GM18498 (cell line): Measurements from ENCODE around the gene SLC11A2.
"Not testable (repeated sequence)": the region's sequence is repeated elsewhere in the genome, so short reads cannot be mapped to it uniquely, and the experiment has no call there.

Experiments
- ATAC-seq: cut with Tn5 transposase; IDR thresholded peaks from one replicate; pipeline ENCODE4 v1.9.1; 2021; ENCODE audit warnings: mild to moderate bottlenecking, moderate library complexity; ENCODE audit not compliant: unreplicated experiment

The SLC11A2 gene

DNA sequence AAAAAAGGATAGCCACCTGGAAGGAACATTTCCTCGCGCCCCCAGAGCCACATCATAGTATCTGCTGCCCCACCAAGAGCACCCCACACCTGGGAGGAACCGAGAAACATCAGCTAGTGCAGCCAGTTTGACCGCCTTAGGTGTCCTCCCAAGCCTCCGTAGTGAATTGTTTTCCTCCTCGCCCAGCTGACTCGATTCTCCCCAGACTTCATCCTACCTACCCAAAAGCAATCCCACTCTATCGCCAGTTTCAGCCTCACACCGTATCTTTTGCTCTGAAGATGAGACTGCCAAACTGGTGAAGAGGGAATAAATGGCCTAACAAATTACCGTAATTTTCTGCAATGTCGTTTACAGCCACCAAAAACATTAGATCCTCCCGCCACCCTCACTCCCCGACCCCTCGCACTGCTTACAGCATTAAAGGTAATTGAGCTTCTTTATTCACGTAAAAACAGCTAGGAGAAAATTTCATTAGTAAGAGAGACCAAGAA lies 1.2 kb upstream of the SLC11A2 start:
- no peak for ATAC-seq

DNA sequence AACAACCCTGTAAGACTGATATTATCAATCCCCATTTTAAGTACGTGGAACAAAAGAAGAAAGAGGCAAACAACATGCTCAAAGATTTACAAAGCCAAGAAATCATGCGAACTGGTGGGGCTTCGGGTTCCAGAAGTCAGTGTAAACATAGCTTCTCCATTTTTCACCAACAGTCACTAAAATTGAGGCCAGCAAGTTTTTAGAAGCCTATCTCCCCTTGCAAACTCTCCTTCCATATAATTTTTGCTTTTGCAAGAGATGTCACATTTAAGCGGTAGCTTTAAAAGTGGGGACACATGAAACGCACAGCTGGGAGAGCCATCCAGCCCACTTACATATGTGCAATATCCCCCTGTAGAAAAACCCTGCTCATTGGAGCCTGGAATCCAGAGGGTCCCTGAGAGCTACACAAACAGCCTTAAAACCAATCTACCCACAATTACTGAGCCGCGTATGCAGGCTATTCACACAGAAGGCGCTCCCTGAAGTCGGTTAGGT lies 797 bp downstream of the SLC11A2 start:
- ATAC-seq, result no peak

DNA sequence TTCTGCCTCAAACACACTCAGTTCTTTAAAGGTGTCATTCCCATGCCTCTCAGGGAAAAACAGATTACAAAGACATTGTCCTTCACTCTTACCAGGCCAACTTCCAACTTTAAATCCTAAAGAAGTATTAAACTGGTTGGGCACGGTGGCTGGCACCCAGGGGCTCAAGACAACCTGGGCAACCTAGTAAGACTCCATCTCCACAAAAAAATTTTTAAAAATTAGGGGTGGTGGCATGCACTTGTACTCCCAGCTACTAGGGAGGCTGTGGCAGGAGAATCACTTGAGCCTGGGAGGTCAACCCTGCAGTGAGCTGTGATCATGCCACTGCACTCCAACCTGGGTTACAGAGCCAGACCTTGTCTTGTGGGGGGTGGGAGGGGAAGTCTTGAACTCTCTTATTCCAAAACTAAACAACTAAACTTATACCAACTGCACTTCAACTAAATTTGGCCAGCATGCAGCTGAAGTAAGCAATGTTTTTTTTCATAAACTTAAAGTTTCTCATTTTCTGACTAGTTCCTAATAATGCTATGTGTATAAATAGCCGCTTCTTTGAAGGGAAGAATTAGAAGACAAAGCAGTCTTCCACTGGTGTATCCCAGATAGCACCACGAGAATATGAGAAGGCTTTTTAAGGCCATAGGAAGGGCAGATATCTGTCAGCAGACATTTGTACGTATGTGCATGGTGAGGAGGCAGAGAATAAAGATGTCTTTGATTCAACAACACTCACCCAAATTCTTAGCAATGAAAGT lies 2.4 kb downstream of the SLC11A2 start:
- no peak for ATAC-seq

DNA sequence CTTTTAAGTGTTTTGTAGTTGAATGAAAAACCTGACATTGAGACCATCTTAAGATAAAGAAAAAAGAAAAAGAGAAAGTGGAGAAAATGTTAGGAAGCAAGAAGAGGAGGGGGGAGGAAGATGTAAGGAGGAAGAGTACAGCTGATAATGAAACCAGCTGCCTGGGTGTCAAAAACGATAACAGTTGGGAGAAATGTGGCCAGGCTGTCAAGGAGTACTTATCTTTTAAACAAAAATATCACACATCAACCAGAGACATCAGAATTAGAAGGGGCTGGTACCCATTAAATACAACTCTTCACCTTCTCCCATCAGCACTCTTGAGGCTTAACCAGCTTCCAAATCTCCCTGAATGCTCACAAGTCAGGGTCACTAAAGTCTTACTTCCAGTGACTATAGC lies 4.5 kb downstream of the SLC11A2 start:
- ATAC-seq, result no peak

DNA sequence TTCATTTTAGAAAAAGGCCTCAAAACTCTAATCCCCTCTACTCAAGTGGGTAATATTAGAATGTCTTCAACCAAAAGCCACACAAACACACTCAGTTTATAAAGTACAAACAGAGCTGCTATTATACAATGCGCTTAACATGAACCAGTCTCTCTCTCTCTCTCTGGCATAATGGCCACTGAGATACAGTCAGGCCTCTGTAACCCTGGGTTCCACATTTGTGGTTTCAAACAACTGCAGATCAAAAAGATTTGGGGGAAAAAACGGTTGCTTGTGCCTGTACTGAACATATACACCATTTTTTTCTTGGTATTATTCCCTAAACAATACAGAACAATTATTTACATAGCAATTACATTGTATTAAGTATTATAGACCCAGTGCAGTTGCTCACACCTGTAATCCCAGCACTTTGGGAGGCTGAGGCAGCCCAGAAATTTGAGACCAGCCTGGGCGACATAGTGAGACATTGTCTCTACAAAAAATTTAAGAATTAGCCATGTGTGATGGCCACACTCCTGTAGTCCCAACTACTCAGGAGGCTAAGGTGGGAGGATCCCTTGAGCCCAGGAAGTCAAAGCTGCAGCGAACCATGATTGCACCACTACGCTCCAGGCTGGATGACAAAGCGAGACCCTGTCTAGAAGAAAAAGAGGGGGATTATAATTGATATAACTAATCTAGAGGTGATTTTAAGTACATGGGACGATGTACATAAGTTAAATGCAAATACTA lies 5.6 kb downstream of the SLC11A2 start:
- no peak for ATAC-seq

DNA sequence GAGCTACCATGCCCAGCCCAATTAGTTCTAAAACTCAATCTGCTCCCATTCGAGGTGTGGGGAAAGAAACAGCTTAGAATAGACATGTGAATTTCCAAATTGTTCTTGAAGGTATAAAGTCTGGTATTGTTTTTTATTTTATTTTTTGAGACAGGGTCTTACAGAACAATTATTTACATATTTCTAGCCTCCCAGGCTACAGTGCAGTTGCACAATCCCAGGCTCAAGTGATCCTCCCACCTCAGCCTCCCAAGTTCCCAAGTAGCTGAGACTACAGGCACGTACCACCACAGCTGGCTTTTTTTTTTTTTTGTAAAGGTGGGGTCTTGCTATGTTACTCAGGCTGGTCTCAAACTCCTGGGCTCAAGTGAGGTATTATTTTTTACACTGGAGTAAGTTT lies 6.3 kb downstream of the SLC11A2 start:
- no peak for ATAC-seq

DNA sequence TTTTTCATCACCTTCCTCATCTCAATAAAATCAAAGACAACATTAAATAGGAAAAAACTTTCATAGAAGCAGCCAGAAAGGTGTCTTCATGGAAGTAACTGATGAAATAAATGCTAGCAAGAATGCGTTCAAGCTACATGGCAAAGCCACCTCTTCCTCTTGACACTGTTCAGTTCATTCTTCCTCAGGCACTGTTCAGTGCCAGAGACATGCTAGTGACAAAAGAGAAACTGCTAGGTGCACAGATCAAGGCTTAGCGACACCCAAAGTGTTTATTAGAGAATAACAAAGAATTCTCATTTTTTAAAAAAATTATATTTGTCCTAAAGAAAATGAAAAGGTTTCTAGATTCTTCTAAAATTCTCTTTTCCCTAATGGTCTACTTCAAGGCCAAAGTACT lies 7.2 kb downstream of the SLC11A2 start:
- ATAC-seq, result no peak

DNA sequence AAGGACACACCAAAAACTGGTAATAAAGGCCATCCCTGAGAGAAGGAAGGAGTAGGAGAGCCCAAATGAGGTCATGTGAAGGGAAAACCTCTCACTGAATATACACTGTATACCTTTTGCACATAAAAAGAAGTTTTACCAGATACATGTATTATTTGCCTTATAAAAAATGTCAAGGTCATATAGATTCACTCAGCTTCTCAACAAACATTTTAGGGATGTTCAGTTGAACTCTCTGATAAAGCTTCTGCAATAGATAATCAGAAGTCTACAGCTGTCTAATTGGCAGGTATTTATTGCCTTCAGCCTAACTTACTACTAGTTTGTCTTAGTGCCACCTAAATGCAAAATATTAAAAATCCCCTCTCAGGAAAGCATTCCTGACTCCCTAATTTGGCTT lies 8.7 kb downstream of the SLC11A2 start:
- no peak for ATAC-seq

DNA sequence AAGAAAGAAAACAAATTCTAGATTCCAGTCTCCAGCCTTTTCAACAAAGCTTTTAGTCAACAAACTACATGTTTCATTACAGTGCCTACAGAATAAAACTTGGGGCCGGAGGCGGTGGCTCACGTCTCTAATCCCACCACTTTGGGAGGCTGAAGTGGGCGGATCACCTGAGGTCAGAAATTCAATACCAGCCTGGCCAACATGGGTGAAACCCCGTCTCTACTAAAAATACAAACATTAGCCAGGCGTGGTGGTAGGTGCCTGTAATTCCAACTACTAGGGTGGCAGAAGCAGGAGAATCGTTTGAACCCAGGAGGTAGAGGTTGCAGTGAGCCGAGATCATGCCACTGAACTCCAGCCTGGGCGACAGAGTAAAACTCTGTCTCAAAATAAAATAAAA lies 11.7 kb downstream of the SLC11A2 start:
- not testable (repeated sequence) for ATAC-seq

DNA sequence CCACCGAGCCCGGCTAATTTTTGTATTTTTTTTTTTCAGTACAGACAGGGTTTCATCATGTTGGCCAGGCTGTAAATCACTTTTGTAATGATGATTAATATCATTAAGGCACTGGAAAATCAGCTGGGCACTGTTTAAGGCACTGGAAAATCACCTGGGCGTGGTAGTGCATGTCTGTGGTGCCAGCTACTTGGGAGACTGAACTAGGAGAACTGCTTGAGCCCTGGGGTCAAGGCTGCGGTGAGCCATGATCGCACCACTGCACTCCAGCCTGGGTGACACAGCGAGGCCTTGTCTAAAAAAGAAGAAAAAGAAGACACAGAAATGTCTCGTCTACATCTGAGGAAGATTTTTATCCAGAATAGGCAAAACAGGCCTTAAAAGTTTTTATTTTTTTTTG lies 12.7 kb downstream of the SLC11A2 start:
- no peak for ATAC-seq

DNA sequence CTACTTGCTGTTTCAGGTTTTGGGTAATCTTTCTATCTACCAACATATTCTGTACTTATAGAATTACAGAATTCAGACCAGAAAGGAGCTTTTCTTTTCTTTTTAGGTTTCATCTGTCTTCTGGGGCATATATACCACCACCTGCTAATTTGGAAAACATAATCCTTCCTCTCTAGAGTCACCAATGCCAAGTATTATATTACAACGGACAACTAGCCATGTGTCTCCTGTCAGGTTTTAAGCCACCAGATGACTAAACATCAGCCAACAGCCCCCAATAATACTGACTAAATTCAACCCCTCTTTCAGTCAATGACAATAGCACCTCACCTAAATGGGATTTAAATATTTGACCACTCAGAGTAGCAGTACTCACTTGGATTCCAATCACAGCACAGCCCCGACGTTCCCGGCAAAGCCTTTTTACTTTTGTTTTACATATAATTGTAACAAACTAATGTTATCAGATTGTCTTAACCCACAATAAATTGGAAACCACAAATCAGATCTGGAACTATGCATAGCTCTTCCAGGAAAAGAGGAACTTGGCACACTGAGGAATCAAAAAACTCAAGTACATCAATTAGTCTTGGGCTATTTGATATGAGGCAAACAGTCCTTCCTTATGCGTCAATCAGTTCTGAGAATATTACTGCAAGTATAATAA lies 13.5 kb downstream of the SLC11A2 start:
- no peak for ATAC-seq

DNA sequence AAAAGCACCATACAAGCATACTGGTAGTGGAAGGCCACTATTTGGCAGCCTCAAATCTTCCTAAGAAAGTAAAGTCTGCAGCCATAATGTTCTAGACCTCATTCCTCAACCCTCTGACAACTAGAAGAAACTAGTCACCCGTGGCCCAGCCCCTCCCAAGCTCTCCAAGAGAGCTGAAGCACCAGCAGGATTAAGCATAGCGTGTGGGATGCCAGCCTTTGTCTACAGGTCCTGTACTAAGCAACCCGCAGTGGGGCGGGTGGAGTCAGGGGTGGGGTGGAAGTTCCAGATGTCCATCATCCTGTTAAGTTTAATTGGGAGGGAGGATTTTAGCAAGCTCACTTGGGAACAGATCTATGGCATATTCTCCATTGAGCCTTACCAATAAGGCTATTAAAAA lies 14.2 kb downstream of the SLC11A2 start:
- no peak for ATAC-seq

DNA sequence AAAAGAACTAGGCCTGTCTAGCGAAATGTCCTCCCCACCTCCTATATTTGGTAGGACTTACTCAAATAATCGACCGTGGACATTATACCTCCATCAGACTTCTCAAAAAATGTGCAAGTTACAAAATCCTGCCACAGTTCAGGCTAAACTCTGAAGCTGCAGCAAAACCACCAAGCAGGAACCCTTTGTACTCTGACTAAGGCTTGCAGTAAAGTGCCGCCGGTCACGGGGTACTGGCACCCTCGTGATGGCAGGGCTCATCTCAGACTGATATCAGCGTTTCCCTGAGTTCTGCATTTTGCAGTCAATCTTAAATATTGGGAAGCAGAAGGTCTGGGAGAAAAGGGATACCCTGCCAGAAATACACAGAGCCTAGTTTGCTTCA lies 17.1 kb downstream of the SLC11A2 start:
- no peak for ATAC-seq

DNA sequence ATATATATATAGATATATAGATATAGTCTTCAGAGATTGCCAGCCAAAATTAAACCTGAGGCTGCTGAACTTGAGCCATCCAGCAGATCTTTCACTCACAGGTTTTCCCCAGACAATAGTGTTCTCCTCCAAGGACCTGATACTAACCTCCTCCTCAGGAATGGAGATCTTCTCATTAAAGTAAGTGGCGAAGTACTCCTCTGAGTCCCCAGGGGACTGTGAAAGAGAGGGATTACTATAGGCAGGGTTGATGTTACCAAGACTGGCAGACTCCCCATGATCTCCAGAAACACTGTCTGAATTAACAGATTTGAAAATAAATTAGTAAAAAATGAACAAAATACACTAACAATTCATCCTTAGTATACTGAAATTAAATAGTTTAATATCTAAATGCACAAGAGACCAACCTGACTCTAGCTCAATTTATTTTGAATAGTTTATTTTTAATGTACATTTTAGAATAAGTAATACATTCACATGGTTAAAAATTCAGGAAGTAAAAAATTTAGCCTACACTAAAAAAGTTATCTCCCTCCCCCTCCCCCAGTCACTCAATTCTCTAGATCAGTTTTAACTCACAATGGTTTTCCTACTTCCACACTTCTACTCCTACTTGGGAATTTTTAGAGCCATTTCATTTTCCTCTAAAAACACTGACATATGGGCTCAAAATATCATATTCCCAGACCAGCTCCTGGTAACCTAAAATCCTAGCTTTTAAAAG lies 17.7 kb downstream of the SLC11A2 start:
- no peak for ATAC-seq

DNA sequence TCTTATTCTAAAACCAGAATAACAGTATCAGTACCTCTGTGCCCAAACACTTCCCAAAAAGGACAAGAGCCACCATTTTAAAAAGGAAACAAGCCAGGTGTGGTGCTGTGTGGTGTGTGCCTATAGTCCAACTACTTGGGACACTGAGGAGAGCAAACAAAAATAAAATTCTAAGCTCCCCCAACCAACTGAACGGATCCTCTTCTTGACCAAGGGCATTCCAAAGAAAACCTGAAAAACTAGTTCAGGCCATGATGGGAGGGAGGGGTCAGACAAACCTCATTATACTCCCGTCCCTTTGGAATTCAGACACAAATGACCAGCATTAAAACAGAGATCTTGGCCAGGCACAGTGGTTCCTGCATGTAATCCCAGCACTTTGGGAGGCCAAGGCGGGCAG lies 20.5 kb downstream of the SLC11A2 start:
- ATAC-seq, result no peak

DNA sequence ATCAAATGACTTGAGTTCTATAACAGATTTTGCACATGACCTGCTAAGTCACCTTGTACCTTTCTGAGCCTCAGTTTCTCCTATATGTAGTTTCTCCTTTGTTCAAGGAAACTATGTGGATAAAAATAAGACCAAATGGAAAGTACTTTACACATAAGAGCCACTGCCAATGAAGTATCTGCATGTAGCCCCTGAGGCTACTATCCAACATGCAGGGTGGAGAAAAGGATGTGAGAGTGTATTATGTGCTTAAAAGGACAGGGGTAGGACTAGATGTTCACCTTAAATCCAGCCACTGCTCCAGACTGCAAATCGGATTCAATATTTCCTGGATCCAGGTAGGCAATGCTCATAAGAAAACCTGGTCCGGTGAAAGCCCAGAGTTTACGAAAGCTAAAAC lies 21.2 kb downstream of the SLC11A2 start:
- no peak for ATAC-seq

DNA sequence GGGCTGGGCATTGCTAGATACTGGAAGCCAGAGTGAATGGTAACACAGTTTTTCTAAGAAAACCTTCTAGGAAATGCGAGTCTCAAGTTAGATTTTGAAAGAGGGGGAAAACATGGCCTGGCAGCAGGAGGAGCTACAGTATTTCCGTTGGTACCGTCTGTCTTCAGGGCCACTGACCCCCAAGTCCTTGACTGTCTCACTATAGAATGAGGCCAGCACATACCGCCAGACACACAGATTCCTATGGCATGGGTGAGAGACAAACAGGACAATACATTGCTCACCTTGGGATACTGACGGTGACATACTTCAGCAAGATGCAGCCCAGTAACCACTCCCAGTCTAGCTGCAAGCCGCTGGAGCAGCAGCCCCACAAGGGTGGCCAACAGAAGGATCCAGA lies 21.7 kb downstream of the SLC11A2 start:
- ATAC-seq, result no peak

DNA sequence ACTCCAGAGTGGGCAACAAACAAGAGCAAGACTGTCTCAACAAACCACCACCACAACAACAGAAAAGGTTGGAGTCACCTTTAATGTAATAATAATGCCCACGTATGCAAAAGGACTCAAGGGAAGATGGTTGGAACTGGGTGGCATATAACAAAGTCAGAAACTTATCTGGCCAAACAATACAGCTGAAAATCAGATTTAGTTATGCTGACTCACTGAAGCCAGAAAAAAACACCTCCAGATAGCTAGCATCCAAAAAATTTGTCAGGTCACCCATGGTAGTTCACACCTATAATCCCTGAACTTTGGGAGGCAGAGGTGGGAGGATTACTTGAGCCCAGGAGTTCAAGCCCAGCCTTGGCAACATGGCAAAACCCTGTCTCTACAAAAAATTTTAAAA lies 24.4 kb downstream of the SLC11A2 start:
- no peak for ATAC-seq

DNA sequence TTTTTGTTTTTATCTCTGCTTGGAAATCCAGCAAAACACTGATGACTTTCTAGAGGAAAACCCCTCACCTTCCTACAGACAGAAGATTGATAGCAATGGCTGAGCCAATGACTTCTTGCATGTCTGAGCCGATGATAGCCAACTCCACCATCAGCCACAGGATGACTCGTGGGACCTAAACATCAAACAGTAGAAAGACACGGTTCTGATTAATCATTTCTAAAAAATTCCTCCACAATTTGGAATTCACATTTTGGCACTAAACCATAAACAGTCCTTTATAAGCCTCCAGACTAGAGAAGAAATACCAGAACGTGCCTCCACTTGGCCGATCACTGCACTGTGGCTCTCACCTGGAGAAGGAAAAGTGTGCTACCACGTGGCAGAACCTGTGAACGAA lies 25.9 kb downstream of the SLC11A2 start:
- ATAC-seq, result no peak

DNA sequence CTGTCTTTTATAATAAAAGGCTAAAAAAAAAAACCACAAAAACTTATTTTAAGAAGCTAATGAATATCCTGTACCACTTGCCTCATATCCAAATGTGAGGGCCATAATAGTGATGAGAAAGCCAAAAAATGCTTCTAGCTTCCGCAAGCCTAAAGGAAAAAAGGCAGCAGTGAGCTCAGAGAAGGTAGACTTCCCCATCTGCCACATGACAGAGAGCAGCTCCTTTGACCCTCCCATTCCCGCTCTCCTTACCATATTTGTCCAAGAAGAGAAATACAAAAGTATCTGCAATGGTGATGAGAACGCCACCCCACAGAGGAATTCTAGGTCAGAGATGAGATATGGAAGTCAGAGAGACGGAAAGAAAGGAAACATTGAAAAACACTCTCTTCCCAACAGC lies 27.1 kb downstream of the SLC11A2 start:
- ATAC-seq, result no peak

DNA sequence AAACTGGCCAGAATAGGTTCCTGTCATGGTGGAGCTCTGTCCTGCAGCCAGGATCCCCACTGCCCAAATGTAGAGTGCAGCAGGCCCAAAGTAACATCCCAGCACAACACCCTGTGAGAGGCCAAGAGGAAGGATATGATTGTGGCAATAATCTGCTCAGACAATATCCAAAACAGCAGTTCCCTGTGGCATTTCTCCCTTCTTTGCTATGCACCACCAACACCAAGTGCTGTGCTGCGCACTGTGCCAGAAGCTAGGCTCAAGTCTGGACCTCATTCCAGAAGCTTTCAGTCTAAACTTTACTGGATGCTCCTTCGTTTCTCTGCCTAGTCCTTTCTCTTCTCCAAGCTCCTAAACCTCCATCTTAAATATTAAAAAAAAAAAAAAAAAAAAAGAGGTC lies 33.4 kb downstream of the SLC11A2 start:
- ATAC-seq, result no peak
